Mesenchymal stem cell (in vitro differentiated cells and primary cell): ENCODE results near the gene CACUL1. TPM values are rescaled to one million over a fixed set of nuclear protein-coding genes. Genes with fewer than 3 reads are reported as not detected.

ENCODE experiments used
- DNase-seq: peaks from one replicate; pipeline ENCODE4 v3.0.0-alpha.2; 2013
- H2AFZ ChIP-seq: one replicate; pipeline ENCODE4 v1.6.1; 2013; ENCODE audit warnings: low read depth, mild to moderate bottlenecking, control low read depth, inconsistent platforms, low read length, moderate library complexity
- H2AK5ac ChIP-seq: 2 replicates; pipeline ENCODE4 v1.6.1; 2013; ENCODE audit warnings: low read length, moderate library complexity, mild to moderate bottlenecking, inconsistent platforms; ENCODE audit not compliant: severe bottlenecking
- H2BK120ac ChIP-seq: one replicate; pipeline ENCODE4 v1.6.1; 2013; ENCODE audit warnings: low read depth, mild to moderate bottlenecking, inconsistent platforms, low read length, moderate library complexity
- H2BK12ac ChIP-seq, 2 experiments: one replicate each; pipeline ENCODE4 v1.6.1; 2013; ENCODE audit warnings: inconsistent platforms in 2 of 2, low read length in 2 of 2, mild to moderate bottlenecking in 2 of 2, moderate library complexity in 2 of 2, control low read depth in 1 of 2
- H2BK15ac ChIP-seq: one replicate; pipeline ENCODE4 v1.6.1; 2013; ENCODE audit warnings: mild to moderate bottlenecking, low read depth, inconsistent platforms; ENCODE audit not compliant: poor library complexity, severe bottlenecking
- H2BK5ac ChIP-seq: 2 replicates; pipeline ENCODE4 v1.6.1; 2013; ENCODE audit warnings: low read depth, mild to moderate bottlenecking, low read length, control low read depth, inconsistent platforms; ENCODE audit not compliant: poor library complexity, severe bottlenecking
- H3K14ac ChIP-seq, 2 experiments: one replicate each; pipeline ENCODE4 v1.6.1; 2013; ENCODE audit warnings: inconsistent platforms in 2 of 2, low read length in 2 of 2, control low read depth in 1 of 2, mild to moderate bottlenecking in 1 of 2, moderate library complexity in 1 of 2
- H3K18ac ChIP-seq, 2 experiments: one replicate each; pipeline ENCODE4 v1.6.1; 2013; ENCODE audit warnings: inconsistent platforms in 2 of 2, low read length in 2 of 2, control low read depth in 1 of 2, low read depth in 1 of 2, mild to moderate bottlenecking in 1 of 2
- H3K23ac ChIP-seq, 2 experiments: one replicate each; pipeline ENCODE4 v1.6.1; 2013; ENCODE audit warnings: inconsistent platforms in 2 of 2, low read length in 2 of 2, mild to moderate bottlenecking in 2 of 2, moderate library complexity in 2 of 2, control low read depth in 1 of 2
- H3K27ac ChIP-seq: 2 replicates; pipeline ENCODE4 v1.5.1; 2013; ENCODE audit warnings: mild to moderate bottlenecking, moderate library complexity, low read length, control low read depth, inconsistent platforms; ENCODE audit not compliant: poor library complexity, severe bottlenecking
- H3K27me3 ChIP-seq, 2 experiments: 2 replicates each; pipeline versions ENCODE4 v1.6.1 to v1.7.0; 2013; ENCODE audit warnings: low read length in 2 of 2, mild to moderate bottlenecking in 2 of 2, moderate library complexity in 2 of 2, control low read depth in 1 of 2, inconsistent platforms in 1 of 2; ENCODE audit not compliant: control insufficient read depth in 1 of 2, insufficient read depth in 1 of 2
- H3K36me3 ChIP-seq, 2 experiments: 2 replicates each; pipeline versions ENCODE4 v1.6.1 to v1.7.0; 2013; ENCODE audit warnings: low read length in 2 of 2, control low read depth in 1 of 2, inconsistent platforms in 1 of 2, low read depth in 1 of 2, mild to moderate bottlenecking in 1 of 2; ENCODE audit not compliant: insufficient read depth in 2 of 2, control insufficient read depth in 1 of 2
- H3K4ac ChIP-seq, 2 experiments: one replicate each; pipeline ENCODE4 v1.6.1; 2013; ENCODE audit warnings: inconsistent platforms in 2 of 2, low read length in 2 of 2, mild to moderate bottlenecking in 2 of 2, moderate library complexity in 2 of 2, control low read depth in 1 of 2, low read depth in 1 of 2
- H3K4me1 ChIP-seq: 2 replicates; pipeline ENCODE4 v1.6.1; 2013; ENCODE audit warnings: low read depth, low read length, control low read depth; ENCODE audit not compliant: control insufficient read depth, insufficient read depth
- H3K4me2 ChIP-seq: 2 replicates; pipeline ENCODE4 v1.6.1; 2013; ENCODE audit warnings: low read length, mild to moderate bottlenecking, inconsistent platforms; ENCODE audit not compliant: poor library complexity, severe bottlenecking
- H3K4me3 ChIP-seq, 2 experiments: 2 replicates each; pipeline versions ENCODE4 v1.5.1 to v1.7.0; 2013; ENCODE audit warnings: low read length in 2 of 2, mild to moderate bottlenecking in 2 of 2, control low read depth in 1 of 2, low read depth in 1 of 2; ENCODE audit not compliant: insufficient read depth in 1 of 2
- H3K79me1 ChIP-seq: replicated peaks from 2 replicates; pipeline ENCODE4 v1.6.1; 2013; ENCODE audit warnings: mild to moderate bottlenecking, control low read depth, low read length, inconsistent platforms; ENCODE audit not compliant: poor library complexity, severe bottlenecking
- H3K9ac ChIP-seq: 2 replicates; pipeline ENCODE4 v1.7.0; 2013; ENCODE audit warnings: mild to moderate bottlenecking, low read length, moderate library complexity
- H3K9me3 ChIP-seq: 2 replicates; pipeline ENCODE4 v1.7.0; 2013; ENCODE audit warnings: mild to moderate bottlenecking, low read length; ENCODE audit not compliant: control insufficient read depth
- H4K8ac ChIP-seq: one replicate; pipeline ENCODE4 v1.6.1; 2013; ENCODE audit warnings: inconsistent platforms, mild to moderate bottlenecking, low read length, moderate library complexity
- H4K91ac ChIP-seq: one replicate; pipeline ENCODE4 v1.6.1; 2013; ENCODE audit warnings: mild to moderate bottlenecking, low read length, inconsistent platforms
- WGBS: methylation state at CpG from one replicate; pipeline ENCODE4 v1.1.7; 2013; ENCODE audit warnings: mixed read lengths; 5-methylcytosine and 5-hydroxymethylcytosine counted together
- polyA plus RNA-seq, 2 experiments: library from polyadenylated mRNA; stranded (reverse); fragments of 200-250 nt; gene quantifications; one replicate each; pipeline ENCODE4 v1.2.3, GENCODE V29; 2013

CACUL1 gene
- polyA plus RNA-seq (2013, experiment 1 of 2): 51.3 TPM
- polyA plus RNA-seq (2013, experiment 2 of 2): 54.7 TPM

GRCh38 chr10:118754556-118755423 is at the start of gene CACUL1:
CACUL1 (minus strand) TSS chr10:118754970; CDS start chr10:118754762, 208 bp downstream.
- Histone ChIP-seq H3K79me1 (no peaks in the 10 kb centered on the region), H3K4ac (peak within 1 kb of the TSS; percentile 58 to 87), H4K91ac (no peak within 1 kb of the TSS), H3K9me3 (no peaks in the 10 kb centered on the region), H3K27me3 (no peaks in the 10 kb centered on the region), H2AK5ac (no peak within 1 kb of the TSS), H4K8ac (peak within 1 kb of the TSS; percentile 87), H2BK120ac (no peak within 1 kb of the TSS), H3K9ac (peak within 1 kb of the TSS; percentile 90), H3K18ac (peak within 1 kb of the TSS; percentile 83 to 97), H2BK12ac (peak within 1 kb of the TSS; percentile 42 to 83), H3K4me1 (peaks cover 6% of the 10 kb centered on the region), H3K27ac (peak within 1 kb of the TSS; percentile 76), H2AFZ (peak within 1 kb of the TSS; percentile 79), H3K4me3 (peak within 1 kb of the TSS; percentile 84 to 89), H2BK15ac (peak within 1 kb of the TSS; percentile 98), H3K36me3 (no peaks in the 10 kb centered on the region), H2BK5ac (no peak within 1 kb of the TSS), H3K14ac (peak within 1 kb of the TSS in 1 of 2 experiments; percentile 68), H3K4me2 (peak within 1 kb of the TSS; percentile 97), H3K23ac (peak within 1 kb of the TSS in 1 of 2 experiments; percentile 87)
- DNase-seq: peak; percentile 100
- WGBS: 0% methylated on average over 78 of the region's 87 CpGs

- Histone ChIP-seq H3K4ac (no peak overlapping the region), H4K91ac (no peak overlapping the region), H3K14ac (no peak overlapping the region), H2BK12ac (no peak overlapping the region), H2AK5ac (no peak overlapping the region), H2AFZ (no peak overlapping the region), H2BK120ac (no peak overlapping the region), H3K4me1 (peaks cover 1% of the 10 kb centered on the region), H2BK5ac (no peak overlapping the region), H3K27ac (no peak overlapping the region), H3K9me3 (no peaks in the 10 kb centered on the region), H3K4me2 (no peak overlapping the region), H3K36me3 (no peaks in the 10 kb centered on the region), H3K79me1 (no peaks in the 10 kb centered on the region), H3K23ac (no peak overlapping the region), H3K9ac (no peak overlapping the region), H4K8ac (no peak overlapping the region), H3K4me3 (no peak overlapping the region), H2BK15ac (no peak overlapping the region), H3K18ac (no peak overlapping the region), H3K27me3 (peaks cover 3 to 44% of the 10 kb centered on the region in 2 experiments)
- 11% methylated on average over 1 of the region's 3 CpGs for WGBS
- no peak for DNase-seq
Observed at GRCh38 chr10:118804262-118804773, 49.5 kb upstream of the CACUL1 start.

- H2AK5ac ChIP-seq: no peak overlapping the region
- DNase-seq: no peak
- no peak overlapping the region for H3K23ac ChIP-seq
- no peak overlapping the region for H2BK120ac ChIP-seq
- no peak overlapping the region for H2AFZ ChIP-seq
- no peak overlapping the region for H2BK12ac ChIP-seq
- no peak overlapping the region for H3K4me3 ChIP-seq
- no peaks in the 10 kb centered on the region for H3K9me3 ChIP-seq
- no peak overlapping the region for H2BK5ac ChIP-seq
- H3K27ac ChIP-seq: no peak overlapping the region
- H3K27me3 ChIP-seq: peaks cover 3 to 27% of the 10 kb centered on the region in 2 experiments
- no peak overlapping the region for H4K8ac ChIP-seq
- H3K4me2 ChIP-seq: no peak overlapping the region
- no peak overlapping the region for H3K9ac ChIP-seq
- peaks cover 1% of the 10 kb centered on the region for H3K4me1 ChIP-seq
- WGBS: 88% methylated on average over 14 of the region's 14 CpGs
- no peak overlapping the region for H3K14ac ChIP-seq
- H2BK15ac ChIP-seq: no peak overlapping the region
- H3K79me1 ChIP-seq: no peaks in the 10 kb centered on the region
- H3K4ac ChIP-seq: no peak overlapping the region
- no peak overlapping the region for H4K91ac ChIP-seq
- no peak overlapping the region for H3K18ac ChIP-seq
- H3K36me3 ChIP-seq: no peaks in the 10 kb centered on the region
Observed at GRCh38 chr10:118802126-118802793, 47.5 kb upstream of the CACUL1 start.

- no peak overlapping the region for H2BK120ac ChIP-seq
- H2BK5ac ChIP-seq: no peak overlapping the region
- H3K9ac ChIP-seq: no peak overlapping the region
- no peaks in the 10 kb centered on the region for H3K9me3 ChIP-seq
- no peak overlapping the region for H3K18ac ChIP-seq
- 88% methylated on average over 4 of the region's 4 CpGs for WGBS
- H3K4me1 ChIP-seq: peaks cover 1% of the 10 kb centered on the region
- no peak overlapping the region for H3K4me3 ChIP-seq
- H4K91ac ChIP-seq: no peak overlapping the region
- H2AFZ ChIP-seq: no peak overlapping the region
- no peak overlapping the region for H2AK5ac ChIP-seq
- H4K8ac ChIP-seq: no peak overlapping the region
- no peak overlapping the region for H3K4me2 ChIP-seq
- no peaks in the 10 kb centered on the region for H3K36me3 ChIP-seq
- no peak overlapping the region for H3K14ac ChIP-seq
- H3K23ac ChIP-seq: no peak overlapping the region
- no peak overlapping the region for H3K4ac ChIP-seq
- peaks cover 3 to 23% of the 10 kb centered on the region in 2 experiments for H3K27me3 ChIP-seq
- H3K27ac ChIP-seq: no peak overlapping the region
- H2BK15ac ChIP-seq: no peak overlapping the region
- H3K79me1 ChIP-seq: no peaks in the 10 kb centered on the region
- DNase-seq: no peak
- no peak overlapping the region for H2BK12ac ChIP-seq
Observed at GRCh38 chr10:118800920-118801319, 46.1 kb upstream of the CACUL1 start.
